HCT116 (cell line): ENCODE data around the gene TRPM4. TPM values are rescaled to one million over a fixed set of nuclear protein-coding genes. Genes with fewer than 3 reads are reported as not detected.
A peak's percentile ranks its signal among the peaks of the same experiment; 100 is the strongest.
"Not testable (repeated sequence)": the region's sequence is repeated elsewhere in the genome, so short reads cannot be mapped to it uniquely, and the experiment has no call there.

ENCODE experiments used
- ATAC-seq: fragments of 200-7000 bp; cut with Tn5 transposase; 2 replicates; pipeline ENCODE4 v1.9.1; 2020; ENCODE audit warnings: mild to moderate bottlenecking, moderate library complexity
- BruUV-seq: library from RNA; stranded (reverse); fragments of 400-500 nt; replicated peaks from 2 replicates; lab custom pipeline; 2021; lab: Mats Ljungman, UMichigan
- CTCF ChIA-PET: fragments of 300-600 bp; sonication (Branson Sonifier 250); formaldehyde crosslinking; loops from one replicate; lab custom pipeline; 2021; ENCODE audit warnings: antibody characterized with exemption; lab: Charles Lee
- POLR2A ChIA-PET: fragments of 300-600, 350-600 bp; sonication (Branson Sonifier 250); formaldehyde crosslinking; loops from one replicate; lab custom pipeline; 2021; ENCODE audit warnings: antibody characterized with exemption; lab: Charles Lee
- RAD21 ChIA-PET, 2 experiments: fragments of 300-600 bp; sonication (Branson Sonifier 250); formaldehyde crosslinking; loops; one replicate each; lab custom pipeline; 2023; ENCODE audit warnings: low total read pairs in 2 of 2; ENCODE audit not compliant: uncharacterized antibody in 2 of 2, unreplicated experiment in 2 of 2, low non-redundant PET in 1 of 2; lab: Charles Lee
- DNase-seq: peaks from one replicate; pipeline ENCODE4 v3.0.0-alpha.2; 2010; ENCODE audit warnings: low read depth, low spot score
- H2AFZ ChIP-seq: fragments of 200-600 bp; shearing (Covaris generic), sonication (generic); 2 replicates; pipeline ENCODE4 v1.6.1; 2017; ENCODE audit warnings: low read depth, mixed run types, mixed read lengths, antibody characterized with exemption, low read length; ENCODE audit not compliant: poor library complexity, severe bottlenecking
- H3K27ac ChIP-seq: 2 replicates; pipeline ENCODE4 v1.5.1; 2012; ENCODE audit warnings: low read depth, low read length
- H3K27me3 ChIP-seq: fragments of 200-600 bp; sonication (generic); 2 replicates; pipeline ENCODE4 v1.6.1; 2016; ENCODE audit warnings: mixed run types, low read length, mixed read lengths; ENCODE audit not compliant: insufficient read depth
- H3K36me3 ChIP-seq, 2 experiments: fragments of 200-500 bp in 1 of 2; fragments of 200-600 bp in 1 of 2; sonication (Bioruptor generic) in 1 of 2; sonication (generic) in 1 of 2; 2 replicates each; pipeline versions ENCODE4 v1.5.1 to v1.6.1; 2014 to 2016; ENCODE audit warnings: low read length in 2 of 2, inconsistent platforms in 1 of 2, mixed read lengths in 1 of 2, mixed run types in 1 of 2; ENCODE audit not compliant: insufficient read depth in 2 of 2, control insufficient read depth in 1 of 2
- H3K4me1 ChIP-seq, 2 experiments: fragments of 200-600 bp in 1 of 2; sonication (generic) in 1 of 2; 2 replicates each; pipeline versions ENCODE4 v1.5.1 to v1.6.1; 2012 to 2017; ENCODE audit warnings: low read length in 2 of 2, inconsistent platforms in 1 of 2, mild to moderate bottlenecking in 1 of 2, mixed read lengths in 1 of 2, mixed run types in 1 of 2, moderate library complexity in 1 of 2; ENCODE audit not compliant: insufficient read depth in 2 of 2, control insufficient read depth in 1 of 2
- H3K4me2 ChIP-seq: fragments of 200-600 bp; sonication (generic); 2 replicates; pipeline ENCODE4 v1.6.1; 2017; ENCODE audit warnings: mixed run types, low read length, mixed read lengths
- H3K4me3 ChIP-seq, 2 experiments: fragments of 200-600 bp in 1 of 2; sonication (generic) in 1 of 2; replicated peaks in 1 of 2; 2 replicates each; pipeline ENCODE4 v1.5.1; 2011 to 2016; ENCODE audit warnings: low read length in 2 of 2, control low read depth in 1 of 2, low read depth in 1 of 2, mild to moderate bottlenecking in 1 of 2, mixed read lengths in 1 of 2, mixed run types in 1 of 2
- H3K79me2 ChIP-seq: fragments of 200-600 bp; sonication (generic); 2 replicates; pipeline ENCODE4 v1.6.1; 2017; ENCODE audit warnings: mild to moderate bottlenecking, mixed run types, low read length, moderate library complexity, mixed read lengths; ENCODE audit not compliant: insufficient read depth
- H3K9ac ChIP-seq: fragments of 200-600 bp; sonication (generic); 2 replicates; pipeline ENCODE4 v1.6.1; 2016; ENCODE audit warnings: low read length, mixed read lengths
- H3K9me2 ChIP-seq: fragments of 200-600 bp; sonication (generic), shearing (Covaris generic); 2 replicates; pipeline ENCODE4 v1.6.1; 2017; ENCODE audit warnings: mixed run types, mild to moderate bottlenecking, moderate library complexity; ENCODE audit not compliant: insufficient read depth
- H3K9me3 ChIP-seq, 2 experiments: fragments of 200-500 bp in 1 of 2; fragments of 200-600 bp in 1 of 2; sonication (Bioruptor generic) in 1 of 2; sonication (generic) in 1 of 2; 2 replicates each; pipeline ENCODE4 v1.6.1; 2014 to 2017; ENCODE audit warnings: low read length in 2 of 2, mixed read lengths in 2 of 2, inconsistent platforms in 1 of 2, low read depth in 1 of 2, mild to moderate bottlenecking in 1 of 2, mixed run types in 1 of 2, moderate library complexity in 1 of 2; ENCODE audit not compliant: control insufficient read depth in 1 of 2, insufficient read depth in 1 of 2
- H4K20me1 ChIP-seq: fragments of 200-600 bp; sonication (generic), shearing (Covaris generic); 2 replicates; pipeline ENCODE4 v1.6.1; 2017; ENCODE audit warnings: mixed run types, mild to moderate bottlenecking, moderate library complexity; ENCODE audit not compliant: insufficient read depth
- ATF3 ChIP-seq: IDR thresholded peaks from 2 replicates; pipeline ENCODE4 v1.6.1; 2012
- MAX ChIP-seq: IDR thresholded peaks from 2 replicates; pipeline ENCODE4 v1.6.1; 2012
- SIN3A ChIP-seq: IDR thresholded peaks from 2 replicates; pipeline ENCODE4 v1.6.1; 2012; ENCODE audit warnings: low read depth
- TCF7L2 ChIP-seq: IDR thresholded peaks from 2 replicates; pipeline ENCODE4 v1.7.0; 2011; ENCODE audit warnings: borderline replicate concordance, inconsistent platforms; ENCODE audit not compliant: insufficient read depth, insufficient read length; ENCODE audit errors: extremely low read depth
- ZNF274 ChIP-seq: fragments of 200-500 bp; sonication (Bioruptor generic); IDR thresholded peaks from 2 replicates; pipeline ENCODE4 v1.6.1; 2014; ENCODE audit warnings: mild to moderate bottlenecking, low read depth, low read length, inconsistent platforms
- intact Hi-C: fragments of 100-400 bp; cut with micrococcal nuclease; formaldehyde crosslinking; loops from 2 replicates; pipeline ENCODE4 v1.10.0; 2022
- total RNA-seq: library from RNA; stranded (reverse); gene quantifications from one replicate; pipeline ENCODE4 v1.2.1, GENCODE V29; 2021; ENCODE audit not compliant: unreplicated experiment

TRPM4 gene
- total RNA-seq, 1 experiment from 2014 or later, result 44.2 TPM

GRCh38 chr19:49145573-49146407 lies 11.8 kb upstream of the TRPM4 start (continued):
- no peak for TF ChIP-seq ATF3
- TF ChIP-seq MAX, result peak; percentile 74
- TF ChIP-seq TCF7L2, result no peak
- TF ChIP-seq ZNF274, result no peak
- no peak for TF ChIP-seq SIN3A
- TF ChIP-seq, all 23 proteins: peak for 6

DNA sequence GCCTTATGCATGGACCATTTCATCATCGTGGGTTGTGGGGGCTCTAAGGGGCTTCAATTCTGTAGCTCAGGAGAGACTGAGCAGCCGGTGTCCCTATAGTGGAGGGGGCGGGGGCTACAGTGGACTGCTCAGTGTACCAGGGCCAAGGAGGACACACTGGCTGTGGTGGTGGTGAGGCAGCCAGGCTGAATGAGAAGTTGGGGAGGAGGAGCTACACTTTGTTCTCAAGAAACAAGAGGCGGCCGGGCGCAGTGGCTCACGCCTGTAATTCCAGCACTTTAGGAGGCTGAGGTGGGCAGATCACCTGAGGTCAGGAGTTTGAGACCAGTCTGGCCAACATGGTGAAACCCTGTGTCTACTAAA lies 11.2 kb upstream of the TRPM4 start:
- H4K20me1 ChIP-seq, H3K79me2 ChIP-seq, intact Hi-C loops, H3K9me2 ChIP-seq, H2AFZ ChIP-seq, ATAC-seq, H3K27me3 ChIP-seq, DNase-seq, H3K36me3 ChIP-seq, POLR2A ChIA-PET, H3K9me3 ChIP-seq, BruUV-seq: not testable (repeated sequence)
- H3K4me3 ChIP-seq, result peak overlapping the region in 1 of 2 experiments; percentile 49; a peak in 2 of 4 replicates
- ChIA-PET CTCF (interaction anchor here (0.8 to 2.2 kb wide), 13 partner anchors 10 to 153 kb away, joined by 3 to 19 read pairs (median 5); partner anchors contain the start of genes GYS1 and RUVBL2), RAD21 (interaction anchor here in 1 of 2 experiments (1.0 kb wide), 1 partner anchor 49 kb away, joined by 3 read pairs; no protein-coding TSS in a partner anchor)
- H3K27ac ChIP-seq, result peak overlapping the region; percentile 36; the same call in 1 of the 2 replicates
- H3K4me1 ChIP-seq, result peaks cover 22 to 44% of the 10 kb centered on the region in 2 experiments
- H3K9ac ChIP-seq, result peak overlapping the region; percentile 24; the same call in 1 of the 2 replicates
- peak overlapping the region; percentile 74 for H3K4me2 ChIP-seq
